ENCODE measurements around the gene TSKU.

Gene TSKU

GRCh38 chr11:76768909-76769560, 14.1 kb upstream of the TSKU start:
- no peak for DNase-seq
- in situ Hi-C loops (cut with MboI; ENCODE audit: low pct_unique_long_range_greater_than_20kb, low sequenced_read_pairs) = no loop called here

GRCh38 chr11:76769645-76770586, 13.2 kb upstream of the TSKU start:
- in situ Hi-C loops (cut with MboI; ENCODE audit: low pct_unique_long_range_greater_than_20kb, low sequenced_read_pairs) = no loop called here
- no peak for DNase-seq

GRCh38 chr11:76770642-76771445, 12.3 kb upstream of the TSKU start:
- in situ Hi-C loops (cut with MboI; ENCODE audit: low pct_unique_long_range_greater_than_20kb, low sequenced_read_pairs) = no loop called here
- DNase-seq = no peak

GRCh38 chr11:76771446-76772099, 11.6 kb upstream of the TSKU start:
- in situ Hi-C loops (cut with MboI; ENCODE audit: low pct_unique_long_range_greater_than_20kb, low sequenced_read_pairs) = no loop called here
- DNase-seq = no peak

- peak; percentile 20 for DNase-seq
- in situ Hi-C loops (cut with MboI; ENCODE audit: low pct_unique_long_range_greater_than_20kb, low sequenced_read_pairs) = no loop called here
Observed at GRCh38 chr11:76772100-76772782, 10.9 kb upstream of the TSKU start.

- DNase-seq = no peak
- in situ Hi-C loops (cut with MboI; ENCODE audit: low pct_unique_long_range_greater_than_20kb, low sequenced_read_pairs) = no loop called here
Observed at GRCh38 chr11:76772783-76773106, 10.4 kb upstream of the TSKU start.

- in situ Hi-C loops (cut with MboI; ENCODE audit: low pct_unique_long_range_greater_than_20kb, low sequenced_read_pairs) = no loop called here
- DNase-seq = no peak
Observed at GRCh38 chr11:76773921-76774361, 9.2 kb upstream of the TSKU start.

GRCh38 chr11:76776472-76776871, 6.7 kb upstream of the TSKU start:
- in situ Hi-C loops (cut with MboI; ENCODE audit: low pct_unique_long_range_greater_than_20kb, low sequenced_read_pairs) = no loop called here
- no peak for DNase-seq

- in situ Hi-C loops (cut with MboI; ENCODE audit: low pct_unique_long_range_greater_than_20kb, low sequenced_read_pairs) = no loop called here
- no peak for DNase-seq
Observed at GRCh38 chr11:76777305-76777704, 5.9 kb upstream of the TSKU start.

GRCh38 chr11:76777876-76778275, 5.3 kb upstream of the TSKU start:
- no peak for DNase-seq
- in situ Hi-C loops (cut with MboI; ENCODE audit: low pct_unique_long_range_greater_than_20kb, low sequenced_read_pairs) = no loop called here

- in situ Hi-C loops (cut with MboI; ENCODE audit: low pct_unique_long_range_greater_than_20kb, low sequenced_read_pairs) = no loop called here
- DNase-seq = no peak
Observed at GRCh38 chr11:76778874-76779273, 4.3 kb upstream of the TSKU start.

GRCh38 chr11:76781046-76781801, 1.9 kb upstream of the TSKU start:
- no peak for DNase-seq

GRCh38 chr11:76781807-76782530, 1.2 kb upstream of the TSKU start:
- in situ Hi-C loops (cut with MboI; ENCODE audit: low pct_unique_long_range_greater_than_20kb, low sequenced_read_pairs) = no loop called here
- DNase-seq = no peak

More at GRCh38 chr11:76781046-76781801, 1.9 kb upstream of the TSKU start:
- in situ Hi-C loops (cut with MboI; ENCODE audit: low pct_unique_long_range_greater_than_20kb, low sequenced_read_pairs) = no loop called here

GRCh38 chr11:76782531-76783293, 444 bp upstream of the TSKU start:
- in situ Hi-C loops (cut with MboI; ENCODE audit: low pct_unique_long_range_greater_than_20kb, low sequenced_read_pairs) = no loop called here
- DNase-seq = peak; percentile 94

GRCh38 chr11:76783896-76784813, 999 bp downstream of the TSKU start:
- DNase-seq = peak; percentile 41
- in situ Hi-C loops (cut with MboI; ENCODE audit: low pct_unique_long_range_greater_than_20kb, low sequenced_read_pairs) = no loop called here

GRCh38 chr11:76785513-76785912, 2.4 kb downstream of the TSKU start:
- in situ Hi-C loops (cut with MboI; ENCODE audit: low pct_unique_long_range_greater_than_20kb, low sequenced_read_pairs) = no loop called here

More at GRCh38 chr11:76785513-76785912, 2.4 kb downstream of the TSKU start:
- DNase-seq = no peak

Data from KBM-7 (cell line).